GM19025 (cell line): ENCODE results near the gene TENM3.

Experiments
- ATAC-seq: cut with Tn5 transposase; IDR thresholded peaks from one replicate; pipeline ENCODE4 v1.9.1; 2021; ENCODE audit warnings: mild to moderate bottlenecking, low read depth, moderate library complexity; ENCODE audit not compliant: unreplicated experiment

TENM3 gene

GRCh38 chr4:182443070-182443469, 199.9 kb downstream of the TENM3 start:
- ATAC-seq = no peak

- no peak for ATAC-seq
These were observed 204.6 kb downstream of the TENM3 start for GRCh38 chr4:182447767-182448280.

GRCh38 chr4:182448281-182449151, 205.3 kb downstream of the TENM3 start:
- ATAC-seq = peak; percentile 71

- no peak for ATAC-seq
These were observed 206.2 kb downstream of the TENM3 start for GRCh38 chr4:182449186-182449929.

- ATAC-seq = no peak
These were observed 206.8 kb downstream of the TENM3 start for GRCh38 chr4:182449930-182450439.

GRCh38 chr4:182451441-182451840, 208.2 kb downstream of the TENM3 start:
- no peak for ATAC-seq

GRCh38 chr4:182453830-182454229, 210.6 kb downstream of the TENM3 start:
- ATAC-seq = no peak

- ATAC-seq = no peak
These were observed 211.3 kb downstream of the TENM3 start for GRCh38 chr4:182454440-182455013.

- ATAC-seq = no peak
These were observed 221.9 kb downstream of the TENM3 start for GRCh38 chr4:182465114-182465513.

- no peak for ATAC-seq
These were observed 222.8 kb downstream of the TENM3 start for GRCh38 chr4:182465979-182466378.

GRCh38 chr4:182470215-182470614, 227.0 kb downstream of the TENM3 start:
- no peak for ATAC-seq

GRCh38 chr4:182475539-182475938, 232.3 kb downstream of the TENM3 start:
- ATAC-seq = no peak

GRCh38 chr4:182478475-182478874, 235.3 kb downstream of the TENM3 start:
- no peak for ATAC-seq

- no peak for ATAC-seq
These were observed 240.5 kb downstream of the TENM3 start for GRCh38 chr4:182483685-182484084.

- no peak for ATAC-seq
These were observed 243.7 kb downstream of the TENM3 start for GRCh38 chr4:182486881-182487280.

- no peak for ATAC-seq
These were observed 245.7 kb downstream of the TENM3 start for GRCh38 chr4:182488896-182489295.

GRCh38 chr4:182489607-182490006, 246.4 kb downstream of the TENM3 start:
- ATAC-seq = no peak

GRCh38 chr4:182491719-182492118, 248.5 kb downstream of the TENM3 start:
- ATAC-seq = no peak

GRCh38 chr4:182492423-182492822, 249.2 kb downstream of the TENM3 start:
- ATAC-seq = no peak

GRCh38 chr4:182493377-182493776, 250.2 kb downstream of the TENM3 start:
- ATAC-seq = no peak

GRCh38 chr4:182494103-182494502, 250.9 kb downstream of the TENM3 start:
- ATAC-seq = no peak
